Fibroblast of pulmonary artery (primary cell): Measurements from ENCODE around the gene GLI3.
A peak's percentile ranks its signal among the peaks of the same experiment; 100 is the strongest.

Experiments used
- DNase-seq: peaks from one replicate; pipeline ENCODE4 v3.0.0-alpha.2; 2010; ENCODE audit warnings: low read depth
- H3K4me3 ChIP-seq: replicated peaks from 2 replicates; pipeline ENCODE4 v1.5.1; 2011; ENCODE audit warnings: low read depth, mild to moderate bottlenecking, control low read depth, low read length, moderate library complexity
- CTCF ChIP-seq: IDR thresholded peaks from 2 replicates; pipeline ENCODE4 v1.5.1; 2011; ENCODE audit warnings: mild to moderate bottlenecking, control low read depth, low read length, inconsistent platforms; ENCODE audit errors: missing control alignments

Gene GLI3

DNA sequence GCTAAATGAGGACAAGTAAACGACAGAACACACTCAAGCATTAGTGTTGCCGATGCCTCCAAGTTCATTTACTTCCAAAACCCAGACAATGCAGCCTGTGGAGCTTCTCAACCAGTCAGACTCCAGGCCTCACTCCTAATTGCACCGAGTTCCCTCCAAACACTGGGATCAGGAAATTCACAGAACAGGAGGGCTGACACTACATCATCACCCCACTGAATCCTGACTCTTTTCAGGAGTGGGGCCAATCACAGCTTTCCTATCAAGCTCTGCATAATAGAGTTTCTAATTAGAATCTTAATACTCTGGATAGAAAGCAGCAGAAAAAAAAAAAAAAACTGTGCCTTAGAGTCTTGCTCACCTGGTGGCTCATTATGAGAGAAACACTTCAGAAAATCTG, 103.7 kb downstream of the GLI3 start:
- TF ChIP-seq CTCF = no peak
- H3K4me3 ChIP-seq = no peak overlapping the region
- no peak for DNase-seq

- peak; percentile 38 for DNase-seq
- H3K4me3 ChIP-seq = no peak overlapping the region
- peak; percentile 29 for TF ChIP-seq CTCF
Observed at GRCh38 chr7:42128703-42129102, 108.3 kb downstream of the GLI3 start.

DNA sequence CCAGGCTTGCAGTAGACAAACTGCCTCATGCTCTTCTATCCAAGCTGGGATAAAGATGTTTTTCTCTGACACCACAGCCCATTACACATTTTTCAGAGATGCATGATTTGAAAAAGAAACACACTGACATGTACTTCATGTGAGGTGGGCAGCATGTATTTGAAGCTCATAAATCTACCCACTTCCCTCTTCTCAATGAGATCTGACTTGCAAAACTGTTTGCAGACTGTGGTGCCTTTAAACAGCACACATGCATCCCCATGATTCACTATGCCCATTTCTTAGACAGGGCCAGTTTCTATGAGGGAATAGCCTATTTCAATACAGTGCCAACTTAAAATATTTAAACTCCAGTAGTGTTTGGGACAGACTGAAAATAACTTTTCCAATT, 109.8 kb downstream of the GLI3 start:
- no peak for TF ChIP-seq CTCF
- H3K4me3 ChIP-seq = no peak overlapping the region
- no peak for DNase-seq

DNA sequence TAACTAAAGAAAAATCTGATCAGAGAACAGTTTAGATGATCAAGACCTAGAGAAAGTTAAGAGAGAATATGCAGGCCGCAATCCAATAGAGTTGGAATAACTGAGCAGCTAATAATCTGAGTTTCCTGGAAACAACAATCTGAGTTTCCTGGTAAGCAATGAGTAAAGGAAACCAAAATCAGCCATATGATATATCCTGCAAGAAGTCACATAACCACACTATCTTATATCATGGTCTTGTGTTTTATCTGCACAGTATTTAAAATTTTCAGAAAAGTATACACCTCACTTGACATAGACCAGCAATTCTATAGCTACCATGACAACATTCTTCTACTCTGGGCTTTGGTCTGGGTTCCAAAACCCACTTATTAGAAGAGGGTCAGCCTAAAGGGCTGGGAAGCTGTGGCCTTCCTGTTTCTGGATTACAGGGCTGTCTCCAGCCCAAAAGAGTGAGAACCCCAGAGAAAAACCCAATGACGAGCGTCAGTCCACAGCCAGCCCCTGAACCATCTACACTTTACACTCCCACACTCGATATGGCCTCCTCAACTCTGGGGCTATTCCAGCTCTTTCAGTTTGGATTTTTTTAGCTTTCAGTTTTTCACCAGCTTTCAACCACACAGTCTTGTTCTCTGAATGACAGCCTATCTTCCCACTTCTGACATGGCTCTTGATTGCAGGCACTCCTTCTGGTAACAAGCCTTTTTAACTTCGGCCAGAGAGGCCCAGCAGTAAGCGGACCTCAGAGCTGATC, 110.4 kb downstream of the GLI3 start:
- H3K4me3 ChIP-seq = no peak overlapping the region
- no peak for TF ChIP-seq CTCF
- no peak for DNase-seq

DNA sequence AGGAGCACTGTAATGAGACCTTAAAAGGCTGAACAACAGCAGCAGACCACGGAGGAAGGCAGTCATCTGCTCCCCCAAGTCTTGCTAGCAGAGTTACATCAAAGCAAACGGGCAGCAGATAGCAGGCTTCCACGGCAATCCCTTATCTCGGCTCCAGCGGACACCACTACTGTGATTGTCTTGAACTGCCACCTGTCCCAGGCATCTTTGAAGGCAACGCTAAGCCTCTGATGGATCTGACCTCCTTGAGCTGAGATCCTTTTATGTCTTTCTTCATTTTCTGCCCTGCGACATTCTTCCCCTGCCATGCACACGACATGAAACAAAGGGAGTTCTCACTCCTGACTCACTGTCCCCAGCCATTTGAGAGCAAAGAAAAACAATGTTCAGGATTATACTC, 111.7 kb downstream of the GLI3 start:
- TF ChIP-seq CTCF = no peak
- DNase-seq = no peak
- H3K4me3 ChIP-seq = no peak overlapping the region

DNA sequence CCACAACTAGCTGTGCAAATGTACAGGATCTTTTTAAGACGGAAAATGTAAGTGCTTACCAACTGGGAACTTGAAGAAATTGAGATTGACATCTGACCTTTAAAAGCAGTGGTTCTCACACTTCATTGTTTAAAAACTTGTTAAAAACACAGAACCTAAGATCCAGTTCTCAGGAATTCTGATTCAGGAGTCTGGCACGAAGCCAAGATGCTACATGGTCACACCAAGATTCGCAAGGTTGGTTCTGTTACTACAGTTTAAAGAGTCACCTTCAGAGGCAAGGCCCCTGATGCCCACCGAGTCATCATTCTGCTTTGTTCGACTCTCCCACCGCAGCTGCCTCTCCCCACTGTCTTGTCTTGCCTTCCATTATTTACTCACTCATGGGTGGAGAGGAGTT, 113.3 kb downstream of the GLI3 start:
- no peak overlapping the region for H3K4me3 ChIP-seq
- no peak for TF ChIP-seq CTCF
- no peak for DNase-seq

DNA sequence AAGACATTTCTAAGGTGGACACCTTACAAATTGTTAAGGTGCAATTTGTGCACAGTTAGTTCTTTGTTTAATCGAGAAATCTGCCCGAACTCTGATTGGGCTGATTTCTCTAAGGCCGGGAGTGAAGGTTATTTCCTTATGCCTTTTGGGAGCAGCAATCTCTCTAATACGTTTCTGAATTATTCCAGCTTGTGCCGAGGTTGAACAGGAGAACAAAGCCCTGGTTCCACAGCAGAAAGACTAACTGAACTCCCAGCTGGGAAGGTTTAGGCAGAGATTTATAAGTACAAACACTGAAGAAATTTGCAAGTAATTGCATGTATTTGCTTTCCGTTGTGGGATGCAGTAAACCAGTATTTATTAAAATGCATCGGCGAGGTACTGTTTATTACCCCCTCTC, 116.8 kb downstream of the GLI3 start:
- TF ChIP-seq CTCF = no peak

More for the DNA sequence above, 116.8 kb downstream of the GLI3 start:
- no peak overlapping the region for H3K4me3 ChIP-seq
- DNase-seq = no peak
